Measurements from ENCODE around the gene PPM1F.
A peak's percentile ranks its signal among the peaks of the same experiment; 100 is the strongest.

PPM1F gene

DNA sequence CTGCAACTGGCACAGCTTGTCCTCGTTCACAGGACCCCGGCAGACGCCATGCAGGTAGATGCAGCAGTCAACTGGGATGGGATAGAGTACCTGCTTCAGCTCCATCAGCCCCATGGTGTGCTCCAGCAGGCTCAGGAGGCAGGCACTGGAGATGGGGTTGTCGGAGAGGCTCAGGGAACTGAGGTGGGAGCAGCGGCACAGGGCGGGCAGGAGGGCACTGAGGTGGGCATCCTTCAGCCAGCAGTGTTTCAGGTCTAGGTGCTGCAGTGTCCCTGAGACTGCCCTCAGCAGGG is 38.6 kb upstream of the PPM1F start:
- Histone ChIP-seq H4K20me1 (no peaks in the 10 kb centered on the region), H3K4me3 (no peak overlapping the region), H3K9me3 (no peaks in the 10 kb centered on the region), H3K9ac (no peak overlapping the region), H3K4me1 (no peaks in the 10 kb centered on the region), H3K36me3 (no peaks in the 10 kb centered on the region), H3K27ac (no peak overlapping the region), H3K4me2 (no peak overlapping the region), H3K27me3 (no peaks in the 10 kb centered on the region)
- TF ChIP-seq Cebpa-rat (IDR thresholded peaks at IDR 0.05): no peak

DNA sequence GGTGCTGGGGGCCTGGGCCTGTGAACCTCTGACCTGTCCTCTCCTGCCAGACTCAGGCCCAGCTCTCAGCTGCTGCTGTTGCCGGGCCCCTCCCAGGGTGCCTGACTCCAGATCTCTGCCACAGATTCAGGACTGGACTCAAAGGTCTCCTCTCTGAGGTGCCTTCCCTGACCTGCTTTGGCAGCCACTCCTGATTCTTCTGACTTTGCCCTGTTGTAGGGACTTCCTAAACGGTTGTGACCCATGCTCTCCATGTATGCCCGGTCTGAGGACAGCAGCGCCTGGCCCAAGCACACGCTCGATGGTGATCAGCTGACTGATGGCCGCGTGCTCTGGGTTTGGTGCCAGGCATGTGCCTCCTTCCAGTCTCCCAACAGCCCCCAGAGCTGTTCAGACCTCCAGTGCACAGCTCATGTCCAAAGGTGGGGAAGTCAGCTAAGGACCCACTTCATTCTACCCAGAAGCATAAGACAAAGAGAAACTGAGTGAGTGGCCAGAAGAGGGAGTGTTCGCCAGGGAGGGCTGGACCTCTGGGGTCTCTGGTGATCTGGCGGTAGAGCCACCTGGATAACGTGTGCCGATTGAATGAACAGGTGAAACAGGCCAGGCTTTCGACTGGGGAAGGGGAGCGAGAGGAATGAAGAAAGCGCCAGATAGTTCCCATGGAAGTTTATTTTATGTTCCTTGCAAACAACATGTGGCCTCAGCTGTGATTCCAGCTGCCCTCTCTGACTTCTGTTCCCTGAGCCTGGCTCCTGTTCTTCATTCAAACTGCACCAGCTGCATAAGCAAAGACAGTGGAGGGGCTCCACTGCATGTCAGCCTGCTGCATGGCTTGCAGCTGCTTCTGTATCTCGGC is 38.0 kb upstream of the PPM1F start:
- Histone ChIP-seq H3K9ac (no peak overlapping the region), H3K4me3 (no peak overlapping the region), H3K4me2 (no peak overlapping the region), H3K9me3 (no peaks in the 10 kb centered on the region), H4K20me1 (no peaks in the 10 kb centered on the region), H3K4me1 (no peaks in the 10 kb centered on the region), H3K27ac (no peak overlapping the region), H3K36me3 (no peaks in the 10 kb centered on the region), H3K27me3 (no peaks in the 10 kb centered on the region)
- TF ChIP-seq Cebpa-rat (IDR thresholded peaks at IDR 0.05): no peak

DNA sequence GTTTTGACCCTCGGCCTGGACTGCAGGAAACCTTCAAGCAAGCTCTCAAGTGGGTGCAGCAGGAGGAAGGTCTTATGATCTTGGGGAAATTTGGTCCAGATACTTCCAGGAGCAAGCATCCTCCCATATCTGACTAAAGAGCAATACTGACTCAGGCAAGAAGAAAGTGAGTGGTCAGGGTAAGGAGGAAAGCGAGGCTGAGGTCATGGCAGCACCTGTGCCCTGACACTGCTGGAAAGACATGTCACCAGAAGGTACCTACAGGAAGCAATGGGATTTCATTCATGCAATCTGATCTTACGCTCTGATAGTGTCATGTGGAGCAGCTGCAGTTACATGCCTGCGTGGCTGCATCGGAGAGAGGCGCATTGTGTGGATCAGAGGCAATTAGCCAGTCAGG is 36.4 kb upstream of the PPM1F start:
- no peaks in the 10 kb centered on the region for H3K36me3 ChIP-seq
- no peaks in the 10 kb centered on the region for H3K27me3 ChIP-seq
- no peaks in the 10 kb centered on the region for H3K4me1 ChIP-seq
- no peak overlapping the region for H3K9ac ChIP-seq
- no peak overlapping the region for H3K4me3 ChIP-seq
- no peaks in the 10 kb centered on the region for H4K20me1 ChIP-seq
- H3K27ac ChIP-seq: no peak overlapping the region
- no peak overlapping the region for H3K4me2 ChIP-seq
- no peaks in the 10 kb centered on the region for H3K9me3 ChIP-seq
- TF ChIP-seq Cebpa-rat (IDR thresholded peaks at IDR 0.05): no peak

DNA sequence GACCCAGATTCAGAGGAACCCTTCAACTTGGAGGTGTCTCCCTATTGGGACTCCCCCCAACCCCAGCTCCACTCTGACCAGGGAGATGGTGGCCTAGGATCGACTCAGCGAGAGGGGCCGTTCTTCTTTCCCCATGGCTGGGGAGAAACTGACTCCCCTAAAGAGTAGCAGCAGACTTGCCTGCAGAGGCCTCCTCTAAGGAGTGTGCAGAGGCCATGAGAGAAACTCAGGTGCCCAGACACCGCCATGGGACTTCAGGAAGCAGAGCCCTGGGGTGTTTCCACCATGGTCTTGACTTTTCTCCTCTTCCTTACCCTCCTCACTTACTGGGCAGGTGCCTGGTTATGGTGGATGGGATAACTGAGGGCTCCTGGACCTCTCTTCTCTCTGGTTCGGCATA is 32.6 kb upstream of the PPM1F start:
- Histone ChIP-seq H3K27me3 (no peaks in the 10 kb centered on the region), H3K4me1 (peaks cover 20% of the 10 kb centered on the region), H3K36me3 (peaks cover 9% of the 10 kb centered on the region; the same call in 1 of the 2 replicates), H3K4me3 (no peak overlapping the region), H3K27ac (no peak overlapping the region), H4K20me1 (peaks cover 20% of the 10 kb centered on the region; the same call in 1 of the 2 replicates), H3K9ac (no peak overlapping the region), H3K9me3 (no peaks in the 10 kb centered on the region), H3K4me2 (no peak overlapping the region)
- TF ChIP-seq Cebpa-rat (IDR thresholded peaks at IDR 0.05): no peak

DNA sequence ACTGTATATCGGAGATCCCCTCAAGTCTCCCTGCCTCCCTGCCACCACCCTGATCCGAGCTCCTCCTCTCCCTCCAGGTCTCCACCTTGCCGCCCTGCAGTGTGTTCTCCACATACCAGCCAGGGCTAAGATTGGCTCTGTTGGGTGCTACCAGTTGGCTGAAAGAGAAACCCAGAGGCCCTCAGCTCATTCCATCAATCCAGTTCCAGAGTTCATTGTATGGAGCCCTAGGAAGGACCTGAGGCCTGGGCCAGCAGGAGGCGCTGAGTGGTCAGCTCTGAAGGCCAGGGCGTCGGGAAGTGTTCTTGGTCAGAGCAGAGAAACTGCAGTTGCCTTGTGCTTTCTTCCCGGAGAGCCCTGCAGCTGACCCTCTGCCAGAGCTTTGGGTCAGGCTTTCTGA is 32.1 kb upstream of the PPM1F start:
- TF ChIP-seq Cebpa-rat (IDR thresholded peaks at IDR 0.05): no peak
- Histone ChIP-seq H3K9ac (no peak overlapping the region), H3K9me3 (no peaks in the 10 kb centered on the region), H3K4me1 (peaks cover 20% of the 10 kb centered on the region), H3K36me3 (peaks cover 13% of the 10 kb centered on the region), H4K20me1 (peaks cover 23% of the 10 kb centered on the region; the same call in 1 of the 2 replicates), H3K27me3 (no peaks in the 10 kb centered on the region), H3K4me2 (no peak overlapping the region), H3K27ac (no peak overlapping the region), H3K4me3 (no peak overlapping the region)

DNA sequence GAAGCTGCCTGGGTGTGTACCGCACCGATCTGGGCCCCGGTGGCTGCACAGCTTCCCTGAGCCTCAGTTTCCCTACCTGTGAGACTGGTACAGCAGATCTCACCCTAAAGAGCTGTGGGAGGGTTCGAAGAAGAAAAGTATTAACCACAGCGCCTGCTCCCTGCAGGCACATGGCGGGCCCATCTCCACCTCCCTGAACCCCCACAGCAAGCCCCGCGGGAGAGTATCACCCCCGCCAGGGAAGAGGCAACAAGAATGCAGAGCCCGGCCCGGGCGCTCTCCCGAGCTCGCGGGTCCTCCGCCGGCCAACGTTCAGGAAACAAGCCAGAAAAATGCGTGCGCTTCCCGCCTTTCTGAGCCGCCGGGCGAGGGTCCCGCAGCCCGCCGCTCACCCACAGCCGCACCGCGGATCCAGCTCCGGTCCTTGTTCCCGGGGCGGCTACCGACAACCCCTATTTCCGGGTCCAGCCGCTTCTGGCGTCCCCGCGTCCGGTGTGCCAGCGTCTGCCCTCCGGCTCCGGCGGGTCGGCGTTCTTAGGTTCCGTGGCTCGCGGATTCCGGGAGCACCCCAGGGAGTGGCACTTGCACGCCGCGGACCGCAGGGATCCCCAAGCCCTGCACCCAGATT is 29.8 kb upstream of the PPM1F start, which contains the start of gene TOP3B:
TOP3B (minus strand) TSS at position 450 of the 628 bp plus-strand sequence. CDS start 7,078 bp downstream, outside the sequence.
- Histone ChIP-seq H3K4me2 (peak within 1 kb of the TSS; percentile 99), H3K27me3 (no peaks in the 10 kb centered on the region), H3K4me3 (peak within 1 kb of the TSS; percentile 100), H4K20me1 (peaks cover 43% of the 10 kb centered on the region; the same call in 1 of the 2 replicates), H3K9me3 (no peaks in the 10 kb centered on the region), H3K9ac (peak within 1 kb of the TSS; percentile 97), H3K27ac (peak within 1 kb of the TSS; percentile 95), H3K36me3 (peaks cover 33% of the 10 kb centered on the region), H3K4me1 (peaks cover 20% of the 10 kb centered on the region)
- TF ChIP-seq Cebpa-rat (IDR thresholded peaks at IDR 0.05): no peak

DNA sequence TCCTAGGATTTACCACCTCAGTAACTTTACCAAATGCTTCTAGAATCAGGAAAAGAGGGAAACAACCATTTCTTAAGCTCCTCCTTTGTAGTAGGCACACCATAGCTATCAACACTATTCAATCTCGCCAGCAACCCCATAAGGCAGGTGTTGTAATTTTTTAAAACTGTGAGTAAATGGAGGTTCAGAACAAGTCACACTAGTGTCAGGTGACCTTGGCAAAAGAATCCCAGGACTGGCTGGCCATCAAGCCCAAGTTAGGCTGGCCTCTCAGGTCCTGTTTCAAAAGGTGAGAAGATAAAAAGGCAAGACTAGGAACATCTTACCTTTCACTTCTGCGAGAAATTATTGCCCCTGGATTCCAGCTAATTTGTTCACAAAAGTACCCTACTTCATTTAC is 29.2 kb upstream of the PPM1F start:
- Histone ChIP-seq H3K27ac (peak overlapping the region; percentile 95), H3K4me3 (peak overlapping the region; percentile 100), H3K9ac (peak overlapping the region; percentile 97), H3K4me2 (peak overlapping the region; percentile 99), H4K20me1 (peaks cover 48% of the 10 kb centered on the region; the same call in 1 of the 2 replicates), H3K36me3 (peaks cover 33% of the 10 kb centered on the region), H3K9me3 (no peaks in the 10 kb centered on the region), H3K4me1 (peaks cover 20% of the 10 kb centered on the region), H3K27me3 (no peaks in the 10 kb centered on the region)
- no peak for TF ChIP-seq Cebpa-rat (IDR thresholded peaks at IDR 0.05)

DNA sequence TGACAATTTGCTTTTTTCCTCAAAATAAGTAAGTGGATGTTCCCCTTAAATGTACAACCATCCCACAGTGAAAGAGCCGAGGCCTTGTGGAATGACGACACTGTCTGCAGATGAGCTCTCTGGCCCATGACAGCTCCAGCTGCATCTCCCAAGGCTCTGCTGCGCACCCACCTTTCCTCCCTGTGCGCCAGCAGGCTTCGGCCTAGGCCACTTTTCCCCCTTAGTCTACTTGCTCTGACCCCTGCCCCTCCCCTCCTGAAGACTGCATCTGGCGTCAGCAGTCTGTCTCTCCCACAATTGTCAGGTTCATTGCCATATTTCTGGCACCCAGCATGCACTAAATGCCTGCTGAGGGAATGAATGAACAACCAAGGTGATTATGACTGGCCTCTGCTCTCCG is 27.9 kb upstream of the PPM1F start:
- Histone ChIP-seq H3K4me3 (no peak overlapping the region), H3K27ac (no peak overlapping the region), H3K9ac (no peak overlapping the region; the same call in 1 of the 2 replicates), H3K4me2 (peak overlapping the region; percentile 99; the same call in 1 of the 2 replicates), H3K36me3 (peaks cover 43% of the 10 kb centered on the region), H3K9me3 (no peaks in the 10 kb centered on the region), H4K20me1 (peaks cover 59% of the 10 kb centered on the region; the same call in 1 of the 2 replicates), H3K27me3 (no peaks in the 10 kb centered on the region), H3K4me1 (peaks cover 20% of the 10 kb centered on the region)
- TF ChIP-seq Cebpa-rat (IDR thresholded peaks at IDR 0.05): no peak

DNA sequence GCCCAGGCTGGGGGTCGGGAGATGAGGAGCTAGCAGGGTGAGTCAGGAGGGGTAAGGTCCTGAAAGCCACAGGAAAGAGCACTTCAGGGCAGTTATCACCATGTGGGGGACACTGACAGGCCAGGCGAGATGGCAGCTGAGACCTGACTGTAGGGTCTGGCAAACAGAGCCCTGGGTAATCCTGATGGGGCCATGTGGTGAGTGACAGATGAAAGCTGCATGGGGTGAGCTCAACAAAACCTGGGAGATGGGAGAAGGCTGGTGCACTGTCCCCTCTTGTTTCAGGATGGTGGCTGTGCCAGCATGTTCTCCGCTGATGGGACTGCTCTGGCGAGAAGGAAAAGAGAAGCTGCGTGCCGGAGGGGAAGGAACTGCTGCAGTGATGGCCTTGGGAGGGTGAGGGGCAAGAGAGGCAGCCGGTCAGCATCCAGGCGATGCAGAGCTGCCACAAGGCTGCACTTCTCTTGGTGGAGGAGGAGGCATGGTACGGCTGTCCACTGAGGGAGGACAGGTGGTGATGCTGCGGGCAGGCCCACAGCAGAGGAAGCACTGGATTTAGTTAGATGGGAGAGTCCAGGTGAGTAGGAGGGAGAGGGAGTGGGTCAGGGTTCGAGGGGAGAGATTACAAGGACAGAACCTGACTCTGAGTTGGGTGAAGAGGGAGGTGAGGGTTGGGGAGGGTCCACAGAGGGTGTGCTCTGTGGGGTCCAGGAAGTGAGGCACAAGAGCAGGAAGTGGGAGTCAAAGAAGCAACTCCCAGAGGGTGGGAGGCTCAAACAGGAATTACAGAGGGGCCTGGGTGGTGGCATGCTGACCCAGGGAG is 26.1 kb upstream of the PPM1F start:
- Histone ChIP-seq H3K4me2 (no peak overlapping the region), H4K20me1 (peaks cover 65% of the 10 kb centered on the region; the same call in 1 of the 2 replicates), H3K4me1 (peaks cover 20% of the 10 kb centered on the region), H3K27me3 (no peaks in the 10 kb centered on the region), H3K9ac (no peak overlapping the region), H3K4me3 (no peak overlapping the region), H3K36me3 (peaks cover 61% of the 10 kb centered on the region), H3K27ac (no peak overlapping the region), H3K9me3 (no peaks in the 10 kb centered on the region)
- no peak for TF ChIP-seq Cebpa-rat (IDR thresholded peaks at IDR 0.05)
